HG02884 (cell line): ENCODE data around the gene DCHS1.

Experiments used
- ATAC-seq: cut with Tn5 transposase; IDR thresholded peaks from one replicate; pipeline ENCODE4 v1.9.1; 2021; ENCODE audit warnings: mild to moderate bottlenecking, moderate library complexity; ENCODE audit not compliant: unreplicated experiment

Gene DCHS1

DNA sequence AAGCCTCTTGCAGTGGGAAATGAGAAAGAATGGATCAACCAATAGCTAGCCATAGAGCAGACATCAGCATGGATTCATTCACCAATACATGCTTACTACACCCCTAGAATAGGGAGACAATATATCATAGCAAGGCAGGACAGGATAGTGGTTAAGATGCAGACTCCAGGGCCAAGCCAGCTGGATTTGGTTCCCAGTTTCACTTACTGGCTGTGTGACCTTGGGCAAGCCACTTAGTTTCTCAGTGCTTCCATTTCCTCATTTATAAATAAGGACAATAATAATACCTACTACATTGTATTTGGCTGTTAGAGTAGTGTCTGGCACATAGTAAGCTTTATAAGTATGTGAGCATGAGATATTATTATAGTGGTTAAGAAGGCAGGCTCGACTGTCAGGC lies 7.1 kb downstream of the DCHS1 start:
- ATAC-seq: no peak

DNA sequence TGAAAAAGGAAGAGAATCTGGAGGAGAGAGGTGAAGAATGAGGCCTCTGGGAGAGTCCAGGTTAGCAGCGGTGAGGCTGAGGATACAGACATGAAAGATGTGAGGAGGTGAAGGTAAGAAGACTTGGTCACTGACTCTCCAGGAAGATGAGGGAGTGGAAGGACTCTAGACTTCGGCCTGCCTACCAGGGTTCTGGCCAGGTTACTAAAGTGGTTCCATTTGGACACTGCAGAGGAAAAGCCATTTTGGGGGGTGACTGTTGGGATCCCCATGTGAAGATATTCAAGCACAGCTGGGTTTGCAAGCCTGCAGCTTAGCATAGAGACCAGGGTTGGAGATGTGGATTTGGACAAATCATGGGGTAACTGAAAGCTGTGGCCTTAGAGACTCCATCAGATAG lies 7.8 kb downstream of the DCHS1 start:
- ATAC-seq: no peak

DNA sequence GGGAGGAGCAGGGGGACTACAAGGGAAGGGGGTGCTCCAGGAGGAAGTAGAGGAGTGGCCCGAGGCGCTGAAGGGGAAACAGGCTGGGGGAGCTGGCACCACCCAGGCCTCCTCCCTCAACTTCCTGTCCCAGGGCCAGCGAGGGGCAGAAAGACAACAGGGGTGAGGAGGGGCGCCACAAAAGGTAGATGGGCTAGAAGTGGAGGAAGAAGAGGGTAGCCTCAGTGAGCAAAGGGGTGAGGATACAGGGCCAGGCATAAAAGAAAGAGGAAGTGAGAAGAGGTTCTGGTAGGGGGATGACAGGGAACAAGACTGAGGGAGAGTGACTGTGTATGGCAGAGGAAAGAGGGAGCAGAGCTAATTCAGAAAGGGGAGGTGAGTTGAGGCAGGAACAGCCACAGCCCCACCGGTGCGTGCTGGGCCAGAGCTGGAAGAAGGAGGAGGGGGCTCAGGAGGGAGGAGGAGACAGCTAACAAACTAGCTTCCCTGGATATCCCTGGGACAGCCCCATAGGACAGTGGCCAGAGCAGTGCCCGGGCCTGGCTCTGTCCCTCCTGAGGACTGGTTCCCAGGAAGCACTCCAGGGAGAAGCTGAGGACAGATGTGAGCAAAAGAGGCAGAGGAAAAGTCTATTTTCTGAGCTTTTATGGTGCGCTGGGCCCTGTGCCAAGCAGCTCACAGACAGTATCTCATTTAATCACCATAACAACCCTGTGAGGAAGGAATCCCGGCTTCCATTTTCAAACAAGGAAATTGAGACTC lies 8.5 kb downstream of the DCHS1 start:
- ATAC-seq: peak; percentile 91

DNA sequence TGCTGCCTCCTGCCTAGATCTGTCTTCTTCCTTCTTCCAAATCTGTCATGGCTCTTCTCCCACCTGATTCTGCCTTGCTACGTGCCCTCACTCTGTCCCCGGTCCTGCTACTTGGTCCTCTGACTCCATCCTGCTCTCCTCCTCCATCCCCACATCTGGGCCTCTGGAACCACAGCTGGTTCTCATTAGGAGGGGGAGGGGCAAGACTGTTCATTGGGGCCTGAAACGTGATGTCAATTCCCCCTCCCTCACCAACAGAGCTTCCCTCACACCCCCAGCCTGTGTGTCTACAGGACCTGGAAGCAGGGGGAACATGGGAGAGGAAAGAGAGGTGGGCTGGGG lies 9.1 kb downstream of the DCHS1 start:
- ATAC-seq: no peak

DNA sequence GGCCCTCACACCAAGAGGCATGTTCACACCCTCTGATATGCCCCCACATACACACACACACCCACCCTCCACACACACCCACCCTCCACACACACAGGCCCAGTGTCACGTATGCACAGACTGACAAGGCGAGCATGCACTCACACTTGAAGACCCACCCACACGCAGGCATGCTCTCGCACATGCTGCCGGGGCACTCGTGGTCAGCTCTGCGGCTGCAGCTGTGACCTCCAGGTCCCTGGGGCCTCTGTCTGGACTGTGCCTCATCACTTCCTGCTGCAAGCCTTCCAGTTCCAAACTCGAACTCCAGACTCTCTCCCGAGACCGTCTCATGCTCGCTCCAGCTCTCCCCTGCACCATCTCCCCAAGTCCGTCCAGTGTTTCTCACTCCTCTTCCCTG lies 9.5 kb downstream of the DCHS1 start:
- no peak for ATAC-seq

DNA sequence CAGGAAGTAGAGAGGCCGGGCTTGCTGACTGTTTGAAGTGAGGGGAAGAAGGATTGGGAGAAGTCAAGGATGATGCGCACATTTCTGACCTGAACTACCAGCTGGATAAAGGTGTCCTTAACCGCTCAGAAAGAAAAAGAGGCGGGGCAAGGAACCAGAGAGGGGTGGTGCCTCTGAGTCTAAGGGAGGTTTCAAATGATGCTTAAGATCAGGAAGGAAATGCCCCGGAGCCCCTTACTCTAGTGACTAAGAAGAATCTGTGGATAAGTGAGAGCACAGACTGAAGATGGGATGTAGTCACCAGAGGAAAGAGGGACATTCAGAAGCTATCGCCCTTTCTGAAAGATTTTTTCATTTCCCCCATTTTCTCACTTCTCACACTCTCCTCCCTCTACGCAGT lies 12.7 kb downstream of the DCHS1 start:
- no peak for ATAC-seq

DNA sequence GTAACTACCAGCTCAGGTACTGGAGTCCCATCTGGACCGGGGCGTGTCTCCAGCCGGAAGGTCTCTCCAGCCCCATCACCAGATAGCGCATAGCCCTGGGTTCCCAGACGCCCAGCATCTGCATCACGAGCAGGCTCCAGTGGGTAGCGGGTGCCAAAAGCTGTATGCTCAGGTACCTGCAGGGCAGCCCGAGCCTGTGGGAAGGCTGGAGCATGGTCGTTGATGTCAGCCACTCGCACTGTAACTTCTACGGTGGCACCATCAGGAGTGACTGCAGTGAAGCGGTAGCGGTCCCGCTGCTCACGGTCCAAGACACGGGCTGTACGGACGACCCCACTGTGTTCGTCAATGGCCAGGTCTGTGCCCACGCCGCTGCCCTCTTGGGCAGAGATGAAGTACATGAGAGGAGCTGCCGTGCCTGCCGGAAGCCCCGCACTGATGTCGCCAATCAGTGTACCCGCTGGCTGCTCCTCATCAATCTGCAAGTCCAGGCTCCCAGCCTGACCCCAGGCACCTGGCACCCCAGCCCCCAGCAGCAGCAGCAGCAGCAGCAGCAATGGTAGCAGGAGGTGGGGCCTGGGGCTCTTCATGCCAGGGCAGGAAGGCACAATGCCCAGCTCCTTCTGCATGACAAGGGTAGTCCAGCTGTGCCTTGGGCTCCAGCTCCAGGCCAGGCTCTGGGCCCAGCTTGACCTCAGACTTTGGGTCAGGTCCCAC lies 14.5 kb downstream of the DCHS1 start:
- ATAC-seq: no peak

DNA sequence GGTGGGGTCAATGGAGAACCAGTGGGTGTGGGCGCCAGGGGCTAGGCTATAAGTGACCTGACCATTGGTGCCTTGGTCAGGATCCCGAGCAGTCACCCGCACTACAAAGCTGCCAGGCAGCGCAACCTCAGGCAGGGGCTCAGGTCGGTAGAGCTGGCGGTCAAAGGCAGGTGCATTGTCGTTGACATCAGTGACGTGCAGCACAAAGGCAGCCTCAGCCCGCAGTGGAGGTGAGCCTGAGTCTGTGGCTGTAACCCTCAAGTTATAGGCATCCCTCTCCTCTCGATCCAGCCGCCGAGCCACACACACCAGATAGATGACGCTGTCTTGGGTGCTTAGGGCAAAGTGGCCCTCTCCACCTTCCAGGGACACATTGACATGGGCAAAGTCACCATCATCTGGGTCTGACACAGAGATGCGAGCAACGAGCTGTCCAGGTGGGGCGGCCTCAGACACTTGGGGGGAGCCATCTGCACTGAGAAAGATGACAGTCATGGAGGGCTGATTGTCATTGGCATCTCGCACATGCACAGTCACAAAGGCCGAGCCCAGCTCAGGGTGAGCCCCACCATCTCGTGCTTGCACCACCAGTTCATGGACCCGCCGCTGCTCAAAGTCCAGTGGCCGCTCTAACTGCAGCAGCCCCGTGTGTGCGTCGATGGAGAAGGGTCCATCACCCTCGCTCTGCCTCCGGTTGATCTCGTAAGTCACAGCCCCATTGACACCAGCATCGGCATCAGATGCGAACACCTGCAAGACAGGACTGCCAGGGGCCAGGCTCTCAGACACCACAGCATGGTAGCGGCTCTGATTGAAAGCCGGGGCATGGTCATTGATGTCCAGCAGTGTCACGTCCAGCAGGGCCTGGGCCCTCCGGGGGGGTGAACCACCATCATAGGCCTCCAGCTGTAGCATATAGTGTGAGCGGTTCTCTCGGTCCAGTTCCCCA lies 15.3 kb downstream of the DCHS1 start:
- no peak for ATAC-seq

DNA sequence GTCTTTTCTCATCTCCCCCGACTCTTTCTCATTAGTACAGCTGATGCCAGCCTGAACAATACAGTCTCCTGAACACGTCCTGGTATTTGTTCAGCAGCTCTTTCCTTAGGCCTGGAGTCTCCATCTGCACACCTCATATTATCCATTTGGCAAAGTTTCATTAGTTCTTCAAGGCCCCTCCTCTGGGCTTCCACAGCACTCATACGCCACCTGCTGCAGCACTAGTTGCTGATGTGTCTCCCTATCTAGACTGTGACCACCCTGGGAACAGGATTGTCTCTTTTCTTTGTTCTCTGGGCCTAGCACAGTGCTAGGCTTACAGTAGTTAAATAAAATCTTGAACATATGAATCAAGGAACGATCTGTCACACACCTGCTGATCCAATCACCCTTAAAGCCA lies 17.2 kb downstream of the DCHS1 start:
- no peak for ATAC-seq

DNA sequence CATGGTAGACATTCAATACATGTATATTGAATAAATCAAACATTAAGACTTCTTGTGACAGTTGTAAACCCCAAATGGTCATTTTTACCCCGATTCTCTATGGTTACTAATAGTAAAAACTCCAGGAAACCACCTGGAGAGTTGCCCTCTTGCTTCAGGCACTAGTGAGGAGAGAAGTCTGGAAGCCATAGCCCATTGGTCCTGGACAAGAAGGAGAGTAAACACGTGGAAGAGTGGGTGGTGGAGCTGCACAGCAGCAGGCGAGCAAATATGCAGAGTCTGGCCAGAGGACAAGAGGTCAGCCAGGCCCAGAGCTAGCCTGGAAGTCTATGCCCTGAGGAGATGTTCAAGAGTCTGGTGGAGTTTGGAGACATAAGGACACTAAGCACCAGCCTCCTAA lies 17.7 kb downstream of the DCHS1 start:
- ATAC-seq: no peak

DNA sequence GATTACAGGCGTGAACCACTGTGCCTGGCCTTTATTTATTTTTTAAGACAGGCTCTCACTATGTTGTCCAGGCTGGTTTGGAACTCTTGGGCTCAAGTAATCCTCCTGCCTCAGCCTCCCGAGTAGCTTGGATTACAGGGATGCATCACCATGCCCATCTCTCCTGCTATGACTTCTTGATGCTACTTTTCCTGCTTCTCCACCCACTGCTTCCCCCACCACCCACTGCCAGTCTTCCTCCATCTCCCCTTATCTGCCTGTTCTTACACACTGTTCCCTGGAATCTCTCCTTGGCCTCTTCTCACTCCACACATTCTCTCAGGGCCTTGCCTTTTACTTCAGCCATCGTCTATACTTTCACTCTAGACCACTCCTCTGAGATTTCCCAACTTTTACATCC lies 19.1 kb downstream of the DCHS1 start:
- no peak for ATAC-seq

DNA sequence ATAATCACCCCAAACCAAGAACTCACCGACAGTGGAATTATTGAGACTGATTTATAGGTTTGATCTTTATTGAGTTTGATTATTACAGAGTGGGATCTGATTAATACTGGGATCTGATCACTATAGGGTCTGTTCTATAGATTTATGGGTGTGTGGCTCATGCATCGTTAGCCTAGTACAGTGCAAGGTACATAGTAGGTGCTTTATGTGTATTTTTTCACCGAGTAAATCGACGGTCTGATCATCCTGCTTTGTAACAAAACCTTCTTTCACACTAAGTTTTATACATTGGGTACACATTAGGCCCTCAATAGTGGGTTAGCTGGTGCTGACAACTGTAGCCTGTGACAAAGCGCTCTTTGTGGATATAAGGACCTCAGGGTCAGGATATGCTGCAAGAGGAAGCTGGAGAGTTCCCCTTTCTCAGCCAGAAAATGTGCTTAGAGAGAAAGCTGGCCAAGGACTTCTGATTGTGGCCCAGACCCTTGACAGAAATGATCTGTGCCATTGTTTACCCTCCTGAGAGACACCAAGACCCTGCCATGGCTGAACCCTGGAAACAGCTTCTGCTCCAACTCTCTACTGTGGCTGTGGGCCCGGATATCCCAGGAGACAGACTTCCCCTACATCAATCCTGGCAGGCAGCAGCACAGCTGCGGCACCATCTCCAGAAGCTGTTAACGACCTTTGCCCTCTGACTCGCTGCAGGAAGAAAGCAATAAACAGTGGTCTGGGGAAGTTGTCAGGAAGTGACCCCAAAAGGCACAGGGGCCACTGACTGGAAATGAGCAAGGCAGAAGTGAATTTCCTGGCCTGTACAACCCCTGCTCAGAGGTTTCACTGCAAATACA lies 20.3 kb downstream of the DCHS1 start:
- no peak for ATAC-seq

DNA sequence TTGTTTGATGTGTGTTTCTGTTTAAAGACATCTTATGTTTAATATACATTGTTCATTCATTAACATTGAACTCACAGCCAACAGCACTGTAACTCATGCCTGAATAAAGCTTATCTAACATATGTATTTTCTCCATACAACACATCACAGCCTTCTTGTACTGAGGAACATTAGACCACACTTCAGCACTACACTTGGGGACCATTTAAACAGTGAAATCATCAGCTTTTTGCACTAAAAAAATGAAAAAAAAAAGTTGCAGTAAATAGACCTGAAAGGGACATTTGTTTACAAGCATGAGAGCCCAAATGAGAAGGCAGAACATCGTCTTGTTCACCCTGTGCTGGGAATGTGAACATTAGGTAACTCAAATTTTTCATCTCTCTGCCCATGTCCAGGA lies 21.1 kb downstream of the DCHS1 start:
- ATAC-seq: no peak

DNA sequence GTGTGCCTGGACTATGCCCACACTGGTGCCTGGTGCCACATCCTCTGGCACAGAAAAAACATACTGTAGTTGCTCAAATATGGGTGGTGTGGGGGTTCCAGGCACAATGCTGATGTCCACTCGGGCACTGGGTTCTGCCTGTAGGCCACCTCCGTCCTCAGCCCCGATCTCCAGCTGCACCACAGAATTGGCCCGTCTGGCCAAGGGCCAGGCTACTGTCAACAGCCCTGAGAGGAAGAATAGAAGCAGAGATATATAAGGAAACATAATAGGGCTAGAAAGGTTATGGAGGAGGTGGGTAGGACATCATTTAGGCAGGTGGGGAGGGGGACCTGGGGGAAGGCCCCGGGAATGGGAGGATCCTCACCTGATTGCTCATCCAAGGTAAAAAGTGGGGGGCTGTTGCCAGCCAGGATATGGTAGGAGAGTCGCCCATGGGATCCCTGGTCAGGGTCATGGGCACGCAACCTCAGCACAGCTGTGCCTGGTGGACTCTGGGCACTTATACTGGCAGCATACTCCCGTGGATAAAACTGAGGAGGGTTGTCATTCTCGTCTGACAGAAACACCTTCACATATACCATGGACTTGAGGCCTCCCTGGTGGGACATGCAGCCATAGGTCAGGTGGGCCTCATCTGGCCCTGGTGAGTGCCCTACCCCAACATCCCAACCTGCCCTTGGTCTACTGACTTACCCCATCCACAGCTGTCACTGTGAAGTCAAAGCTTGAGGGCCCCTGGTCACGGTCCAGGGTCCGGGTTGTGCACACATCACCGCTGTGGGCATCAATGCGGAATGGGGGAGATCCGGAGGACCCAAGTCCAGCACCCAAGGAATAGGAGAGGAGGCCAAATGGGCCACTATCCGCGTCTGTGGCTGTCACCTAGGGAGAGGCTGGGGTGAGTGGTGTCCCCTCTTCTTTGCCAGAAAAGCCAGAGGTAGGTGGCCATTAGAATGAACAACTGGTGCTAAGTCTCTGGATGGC lies 21.9 kb downstream of the DCHS1 start:
- no peak for ATAC-seq

DNA sequence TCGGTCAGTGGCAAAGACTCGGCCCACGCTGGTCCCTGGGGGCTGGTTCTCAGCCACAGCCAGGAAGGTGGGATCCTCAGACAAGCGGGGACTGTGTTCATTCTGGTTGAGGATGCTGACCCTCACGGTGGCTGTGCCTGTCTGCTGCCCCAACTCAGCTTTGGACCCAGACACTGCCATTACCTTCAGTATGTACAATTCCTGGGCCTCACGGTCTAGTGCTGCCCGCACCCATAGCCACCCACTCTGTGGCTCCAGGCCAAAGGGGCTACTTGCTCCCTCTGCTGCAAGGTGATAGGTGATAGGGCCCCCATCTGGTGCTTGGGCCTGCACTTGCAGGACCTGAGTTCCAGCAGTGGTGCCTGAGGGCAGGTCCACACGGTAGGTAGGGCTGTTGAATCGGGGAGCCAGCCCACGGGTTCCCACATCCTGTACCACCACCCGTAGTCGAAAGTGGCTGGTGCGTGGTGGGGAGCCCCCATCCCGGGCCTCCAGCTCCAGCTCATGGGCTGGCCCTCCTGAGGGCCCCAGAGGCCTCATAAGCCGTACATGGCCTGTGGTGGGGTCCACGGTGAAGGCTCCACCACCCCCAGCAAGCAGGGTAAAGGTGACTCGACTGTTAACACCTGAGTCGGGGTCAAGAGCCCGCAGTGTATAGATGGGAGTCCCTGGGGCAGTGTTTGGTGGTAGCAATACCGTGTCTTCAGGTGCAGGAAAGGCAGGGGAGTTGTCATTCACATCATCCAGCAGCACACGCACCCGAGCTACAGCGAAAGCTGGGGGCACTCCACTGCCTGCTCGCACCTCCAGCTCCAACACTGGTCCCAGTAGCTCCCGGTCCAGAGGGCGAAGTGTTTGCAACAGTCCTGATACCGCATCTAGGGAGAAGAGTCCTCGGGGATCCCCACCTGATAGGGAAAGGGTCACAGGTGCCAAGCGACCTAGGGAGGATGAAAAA lies 23.2 kb downstream of the DCHS1 start:
- no peak for ATAC-seq

DNA sequence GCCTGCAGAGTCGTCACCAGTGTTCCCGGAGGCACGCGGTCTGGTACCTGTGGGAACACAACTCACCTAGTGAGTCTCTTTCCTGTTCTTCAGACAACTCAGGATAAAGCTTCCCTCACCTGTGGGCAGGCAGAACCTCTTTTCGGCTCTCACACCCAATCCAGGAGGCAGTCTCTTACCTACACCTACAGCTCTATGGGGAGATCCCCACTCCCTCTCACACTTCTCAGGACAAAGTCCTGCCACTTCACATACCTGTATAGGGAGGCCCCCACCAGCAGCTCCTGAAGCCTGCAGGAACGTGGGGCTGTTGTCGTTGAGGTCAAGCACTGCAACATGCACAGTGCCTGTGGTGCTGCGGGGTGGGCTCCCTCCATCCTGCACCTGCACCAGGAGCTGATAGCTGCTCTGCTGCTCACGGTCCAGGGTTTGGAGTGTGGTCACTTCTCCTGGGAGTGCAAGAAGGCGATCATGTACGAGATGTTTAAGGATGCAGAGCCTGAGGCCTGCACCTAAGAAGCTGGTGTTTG lies 24.2 kb downstream of the DCHS1 start:
- ATAC-seq: no peak

DNA sequence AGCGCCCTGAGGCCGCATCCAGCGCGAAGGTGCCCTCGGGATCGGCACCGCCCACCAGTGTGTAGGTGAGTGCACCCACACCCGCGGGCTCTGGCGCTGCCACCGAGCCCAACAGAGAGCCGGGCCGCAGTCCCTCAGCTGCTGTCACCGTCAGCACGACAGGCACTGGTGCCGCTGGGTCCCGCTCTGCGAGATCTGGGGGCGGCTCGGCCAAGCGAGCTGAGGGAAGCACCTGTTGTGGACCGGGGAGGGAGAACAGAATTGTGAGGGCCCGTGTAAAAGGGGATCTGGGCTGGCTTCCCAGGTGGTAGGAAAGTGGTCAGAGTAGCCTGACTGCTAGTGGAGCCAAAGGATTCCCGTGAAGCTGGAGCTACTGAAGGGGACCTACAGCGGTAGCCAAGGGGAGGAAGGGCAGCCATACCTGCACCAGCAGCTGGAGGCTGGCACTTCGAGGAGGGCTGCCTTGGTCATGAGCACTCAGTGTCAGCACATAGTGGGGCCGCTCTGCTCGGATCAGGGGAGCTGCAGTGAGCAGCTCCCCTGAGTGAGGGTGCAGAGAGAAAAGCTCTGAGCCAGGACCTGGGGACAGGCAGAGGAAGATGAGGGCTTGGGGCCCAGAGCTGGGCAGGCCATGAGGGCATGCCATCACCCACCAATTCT lies 24.8 kb downstream of the DCHS1 start:
- ATAC-seq: no peak
